ENCODE measurements around the gene YTHDF2. TPM values are rescaled to one million over a fixed set of nuclear protein-coding genes. Genes with fewer than 3 reads are reported as not detected.
"Not testable (repeated sequence)": the region's sequence is repeated elsewhere in the genome, so short reads cannot be mapped to it uniquely, and the experiment has no call there.

The YTHDF2 gene
- total RNA-seq, 1 donor from 2014 or later, result 62.6 TPM

DNA sequence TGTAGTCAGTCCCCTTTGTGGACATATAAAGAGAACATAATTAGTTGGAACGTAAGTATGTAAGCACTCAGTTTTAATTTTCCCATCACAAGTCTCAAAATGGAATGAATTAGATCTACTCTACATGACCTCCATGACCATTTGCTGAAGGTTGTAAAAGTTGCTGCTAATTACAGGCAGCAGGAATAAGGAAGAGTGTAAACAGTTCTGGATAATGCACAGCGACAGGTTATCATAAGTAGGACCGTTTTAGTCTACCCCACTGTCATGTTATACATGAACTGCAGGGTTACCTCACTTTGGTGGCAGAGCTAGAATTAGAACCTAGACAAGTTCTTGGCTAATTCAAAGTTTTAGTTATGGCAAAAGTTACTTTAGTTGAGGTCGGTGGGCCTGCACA is 21.7 kb downstream of the YTHDF2 start:
- no peak for DNase-seq (ENCODE audit: low read depth in 2 of 2)

GRCh38 chr1:28759257-28759656 is 22.5 kb downstream of the YTHDF2 start:
- DNase-seq (ENCODE audit: low read depth in 2 of 2), result no peak

GRCh38 chr1:28761189-28761588 is 24.4 kb downstream of the YTHDF2 start:
- DNase-seq (ENCODE audit: low read depth in 2 of 2), result no peak

GRCh38 chr1:28766532-28767183 is 29.9 kb downstream of the YTHDF2 start:
- no peak for DNase-seq (ENCODE audit: low read depth in 2 of 2)

DNA sequence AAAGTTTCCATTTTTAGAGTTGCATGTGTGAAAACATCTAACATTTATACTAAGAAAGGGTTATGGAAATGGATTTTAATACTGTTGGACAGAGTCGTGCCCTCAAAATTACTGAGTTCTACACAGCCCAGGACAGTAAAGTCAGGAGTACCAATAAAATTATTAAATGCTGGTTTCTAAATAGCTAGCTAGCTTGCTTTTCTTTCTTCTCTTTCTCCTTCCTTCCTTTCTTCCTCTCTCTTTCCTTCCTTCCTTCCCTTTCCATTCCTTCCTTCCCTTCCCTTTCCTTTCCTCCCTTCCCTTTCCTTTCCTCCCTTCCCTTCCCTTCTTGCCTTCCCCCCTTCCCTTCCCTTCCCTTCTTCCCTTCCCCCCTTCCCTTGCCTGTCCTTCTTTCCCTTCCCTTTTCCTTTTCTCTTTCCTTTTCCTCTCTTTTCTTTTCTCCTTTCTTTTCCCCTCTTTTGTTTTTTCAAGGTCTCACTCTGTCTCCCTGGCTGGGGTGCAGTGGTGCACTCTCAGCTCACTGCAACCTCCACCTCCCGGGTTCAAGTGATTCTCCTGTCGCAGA is 33.9 kb downstream of the YTHDF2 start:
- DNase-seq (ENCODE audit: low read depth in 2 of 2), result no peak

DNA sequence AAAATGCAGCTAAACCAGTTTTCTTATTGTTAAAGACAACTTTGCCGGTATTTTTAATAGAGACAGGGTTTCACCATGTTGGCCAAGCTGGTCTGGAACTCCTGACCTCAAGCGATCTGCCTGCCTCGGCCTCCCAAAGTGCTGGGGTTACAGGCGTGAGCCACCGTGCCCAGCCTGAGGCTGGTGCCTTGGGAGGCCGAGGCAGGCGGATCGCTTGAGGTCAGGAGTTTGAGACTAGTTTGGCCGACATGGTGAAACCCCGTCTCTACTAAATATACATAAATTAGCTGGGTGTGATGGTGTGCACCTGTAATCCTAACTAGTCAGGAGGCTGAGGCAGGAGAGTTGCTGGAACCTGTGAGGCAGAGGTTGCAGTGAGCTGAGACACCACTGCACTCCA is 35.2 kb downstream of the YTHDF2 start:
- not testable (repeated sequence) for DNase-seq (ENCODE audit: low read depth in 2 of 2)

DNA sequence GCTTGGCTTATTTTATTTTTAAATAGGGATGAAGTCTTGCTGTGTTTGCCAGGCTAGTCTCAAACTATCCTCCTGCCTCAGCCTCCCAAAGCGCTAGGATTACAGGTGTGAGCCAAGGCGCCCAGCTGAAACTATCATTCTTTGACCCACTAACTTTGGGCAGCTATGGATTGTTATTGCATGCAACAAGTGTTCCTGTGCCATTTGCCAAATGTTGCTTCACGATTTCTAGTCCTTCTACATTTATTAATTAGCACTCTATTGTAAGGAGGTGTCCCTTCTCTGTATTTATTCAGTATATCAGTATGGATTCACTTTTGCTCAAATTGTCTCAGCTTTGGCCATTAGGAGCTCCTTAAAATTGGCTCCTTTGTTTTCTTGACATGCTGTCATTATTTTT is 36.4 kb downstream of the YTHDF2 start:
- no peak for DNase-seq (ENCODE audit: low read depth in 2 of 2)

GRCh38 chr1:28775121-28775942 is 38.6 kb downstream of the YTHDF2 start:
- peak; percentile 54 to 61 for DNase-seq (ENCODE audit: low read depth in 2 of 2)

DNA sequence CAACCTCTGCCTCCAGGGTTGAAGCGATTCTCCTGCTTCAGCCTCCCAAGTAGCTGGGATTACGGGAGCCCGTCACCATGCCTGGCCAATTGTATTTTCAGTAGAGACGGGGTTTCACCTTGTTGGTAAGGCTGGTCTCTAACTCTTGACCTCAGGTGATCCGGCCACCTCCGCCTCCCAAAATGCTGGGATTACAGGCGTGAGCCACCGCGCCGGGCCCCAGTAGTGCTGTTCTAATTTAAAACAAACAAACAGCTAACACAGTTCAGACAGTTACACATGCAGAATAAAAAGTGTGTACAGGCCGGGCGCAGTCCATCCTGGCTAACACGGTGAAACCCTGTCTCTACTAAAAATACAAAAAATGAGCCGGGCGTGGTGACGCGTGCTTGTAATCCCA is 39.6 kb downstream of the YTHDF2 start:
- no peak for DNase-seq (ENCODE audit: low read depth in 2 of 2)

DNA sequence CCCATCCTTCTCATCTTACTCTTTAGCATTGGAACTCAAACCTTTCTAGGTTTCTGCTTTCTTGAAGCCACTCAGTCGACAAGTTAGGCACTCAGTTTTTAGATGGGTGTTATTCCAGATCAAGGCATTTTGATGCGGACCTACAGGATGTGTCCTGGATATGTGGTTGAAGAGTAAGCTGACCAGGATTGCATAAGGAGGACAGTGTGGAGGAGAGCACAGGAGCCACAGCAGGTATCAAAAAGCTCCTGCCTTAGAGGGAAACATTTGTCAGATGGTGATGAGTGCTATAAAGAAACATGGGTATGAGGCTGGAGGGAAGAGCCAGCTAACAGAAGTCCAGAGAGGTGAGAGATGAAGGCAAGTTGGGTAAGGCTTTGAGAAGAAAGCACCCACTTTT is 41.3 kb downstream of the YTHDF2 start:
- no peak for DNase-seq (ENCODE audit: low read depth in 2 of 2)

GRCh38 chr1:28779751-28780408 is 43.1 kb downstream of the YTHDF2 start:
- DNase-seq (ENCODE audit: low read depth in 2 of 2), result no peak

GRCh38 chr1:28781305-28781704 is 44.6 kb downstream of the YTHDF2 start:
- DNase-seq (ENCODE audit: low read depth in 2 of 2), result no peak

DNA sequence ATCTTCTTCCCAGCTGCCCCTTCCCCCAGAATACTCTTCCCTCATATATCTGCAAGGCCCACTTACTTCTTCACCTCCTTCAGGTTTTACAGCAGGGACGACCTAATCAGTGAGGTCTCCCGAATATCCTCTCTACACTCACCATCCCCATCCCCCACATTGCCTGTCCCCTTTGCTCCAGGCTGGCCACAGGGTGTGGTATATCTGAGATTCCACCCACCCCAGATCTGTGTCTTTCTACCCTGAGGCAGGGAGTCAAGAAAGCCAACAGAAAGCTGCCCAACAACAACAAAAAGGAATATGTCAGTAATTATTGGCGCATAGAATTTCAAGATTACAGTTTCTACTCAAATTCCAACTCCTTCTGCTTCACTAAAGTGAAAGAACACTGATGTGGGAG is 45.3 kb downstream of the YTHDF2 start:
- no peak for DNase-seq (ENCODE audit: low read depth in 2 of 2)

GRCh38 chr1:28783363-28783762 is 46.6 kb downstream of the YTHDF2 start:
- DNase-seq (ENCODE audit: low read depth in 2 of 2), result no peak

- no peak for DNase-seq (ENCODE audit: low read depth in 2 of 2)
Observed at GRCh38 chr1:28789412-28789811, 52.7 kb downstream of the YTHDF2 start.

- no peak for DNase-seq (ENCODE audit: low read depth in 2 of 2)
Observed at GRCh38 chr1:28789816-28790215, 53.1 kb downstream of the YTHDF2 start.

DNA sequence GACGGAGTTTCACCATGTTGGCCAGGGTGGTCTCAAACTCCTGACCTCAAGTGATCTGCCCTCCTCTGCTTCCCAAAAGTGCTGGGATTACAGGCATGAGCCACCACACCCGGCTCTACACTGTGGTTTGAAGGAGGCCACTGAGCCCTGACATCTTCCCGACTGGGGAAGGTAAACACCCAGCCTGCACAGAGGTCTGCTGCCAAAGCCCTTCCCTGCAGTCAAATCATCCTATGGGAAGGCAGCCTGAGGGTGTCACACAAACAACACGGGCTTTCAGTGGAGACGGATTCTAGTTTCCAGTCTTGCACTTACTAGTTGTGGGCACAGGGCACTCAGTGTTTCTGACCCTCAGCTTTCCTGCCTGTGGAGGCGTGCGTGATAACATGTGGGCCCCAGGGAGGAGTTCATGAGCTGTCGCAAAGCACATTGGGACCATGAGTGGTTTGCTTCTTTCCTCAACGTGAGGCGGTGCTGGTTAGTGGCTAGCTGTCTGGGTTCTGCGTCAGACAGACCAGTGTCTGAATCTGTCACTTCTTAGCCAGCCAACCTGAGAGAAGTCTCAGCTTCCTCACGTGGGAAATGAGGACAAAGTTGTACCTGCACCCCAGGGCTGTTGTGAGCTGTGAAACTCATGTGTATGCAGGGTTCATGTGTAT is 53.8 kb downstream of the YTHDF2 start:
- DNase-seq (ENCODE audit: low read depth in 2 of 2), result no peak

DNA sequence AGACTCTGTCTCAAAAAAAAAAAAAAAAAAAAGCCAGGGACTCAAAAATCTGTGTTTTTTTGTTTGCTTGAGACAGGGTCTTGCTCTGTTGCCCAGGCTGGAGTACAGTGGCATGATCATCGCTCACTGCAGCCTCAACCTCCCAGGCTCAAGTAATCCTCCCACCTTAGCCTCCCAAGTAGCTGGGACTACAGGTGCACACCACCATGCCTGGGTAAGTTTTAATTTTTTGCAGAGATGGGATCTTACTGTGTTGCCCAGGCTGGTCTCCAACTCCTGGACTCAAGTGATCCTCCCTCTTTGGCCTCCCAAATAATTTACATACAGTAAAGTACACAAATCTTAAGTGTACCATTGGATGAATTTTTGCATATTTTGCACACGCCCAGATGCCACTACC is 55.2 kb downstream of the YTHDF2 start:
- not testable (repeated sequence) for DNase-seq (ENCODE audit: low read depth in 2 of 2)

DNA sequence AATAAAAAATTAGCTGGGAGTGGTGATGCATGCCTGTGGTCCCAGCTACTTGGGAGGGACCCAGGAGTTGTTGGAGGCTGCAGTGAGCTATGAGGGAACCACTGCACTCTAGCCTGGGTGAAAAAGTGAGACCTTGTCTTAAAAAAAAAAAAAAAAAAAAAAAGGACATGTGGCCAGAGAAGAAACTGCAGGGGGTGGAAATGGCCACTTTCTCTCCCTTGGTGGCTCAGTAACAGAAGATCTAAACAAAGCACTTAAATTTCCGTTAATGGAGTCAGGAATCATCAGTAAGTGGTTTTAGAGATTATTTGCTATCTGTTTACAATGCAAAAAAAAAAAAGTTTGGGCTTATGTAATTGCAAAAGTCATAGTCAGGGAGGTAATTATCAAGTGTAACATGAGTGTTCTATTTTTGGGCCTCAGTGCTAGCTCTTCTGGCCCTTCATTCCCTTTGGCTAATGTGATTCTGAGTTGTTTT is 55.9 kb downstream of the YTHDF2 start:
- no peak for DNase-seq (ENCODE audit: low read depth in 2 of 2)

GRCh38 chr1:28794582-28794981 is 57.8 kb downstream of the YTHDF2 start:
- DNase-seq (ENCODE audit: low read depth in 2 of 2), result not testable (repeated sequence)

GRCh38 chr1:28796352-28797211 is 59.8 kb downstream of the YTHDF2 start:
- no peak for DNase-seq (ENCODE audit: low read depth in 2 of 2)

Data from dermis microvascular lymphatic vessel endothelial cell (primary cell).